ENCODE measurements around the gene HRH3.

DNA sequence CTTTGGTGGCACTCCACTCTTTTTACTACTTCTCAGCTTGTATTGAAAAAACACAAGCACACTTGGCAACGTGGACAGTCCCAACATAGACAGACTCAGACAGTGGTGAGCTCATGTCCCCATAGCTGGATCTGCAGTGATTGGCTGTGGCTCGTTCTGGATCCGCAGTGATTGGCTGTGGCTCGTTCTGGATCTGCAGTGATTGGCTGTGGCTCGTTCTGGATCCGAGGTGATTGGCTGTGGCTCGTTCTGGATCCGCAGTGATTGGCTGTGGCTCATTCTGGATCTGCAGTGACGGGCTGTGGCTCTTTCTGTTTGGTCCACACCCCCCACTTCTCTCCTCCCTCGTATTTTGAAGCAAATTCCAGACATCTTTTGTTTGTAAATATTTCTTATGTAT is 46.3 kb upstream of the HRH3 start:
- TF ChIP-seq, protein P1, sequence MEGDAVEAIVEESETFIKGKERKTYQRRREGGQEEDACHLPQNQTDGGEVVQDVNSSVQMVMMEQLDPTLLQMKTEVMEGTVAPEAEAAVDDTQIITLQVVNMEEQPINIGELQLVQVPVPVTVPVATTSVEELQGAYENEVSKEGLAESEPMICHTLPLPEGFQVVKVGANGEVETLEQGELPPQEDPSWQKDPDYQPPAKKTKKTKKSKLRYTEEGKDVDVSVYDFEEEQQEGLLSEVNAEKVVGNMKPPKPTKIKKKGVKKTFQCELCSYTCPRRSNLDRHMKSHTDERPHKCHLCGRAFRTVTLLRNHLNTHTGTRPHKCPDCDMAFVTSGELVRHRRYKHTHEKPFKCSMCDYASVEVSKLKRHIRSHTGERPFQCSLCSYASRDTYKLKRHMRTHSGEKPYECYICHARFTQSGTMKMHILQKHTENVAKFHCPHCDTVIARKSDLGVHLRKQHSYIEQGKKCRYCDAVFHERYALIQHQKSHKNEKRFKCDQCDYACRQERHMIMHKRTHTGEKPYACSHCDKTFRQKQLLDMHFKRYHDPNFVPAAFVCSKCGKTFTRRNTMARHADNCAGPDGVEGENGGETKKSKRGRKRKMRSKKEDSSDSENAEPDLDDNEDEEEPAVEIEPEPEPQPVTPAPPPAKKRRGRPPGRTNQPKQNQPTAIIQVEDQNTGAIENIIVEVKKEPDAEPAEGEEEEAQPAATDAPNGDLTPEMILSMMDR (IDR thresholded peaks at IDR 0.05; ENCODE audit: borderline replicate concordance, extremely low read depth, low read length, poor library complexity, severe bottlenecking): no peak
- no peak for TF ChIP-seq EZH2 (IDR thresholded peaks at IDR 0.05; ENCODE audit: borderline replicate concordance, low read depth, low read length, severe bottlenecking)
